GM19193 (cell line): ENCODE data around the gene XBP1.

Experiments
- POLR2A ChIP-seq: IDR thresholded peaks from 4 replicates; pipeline ENCODE4 v1.6.1; 2011; ENCODE audit not compliant: insufficient read depth, insufficient read length; ENCODE audit errors: extremely low read depth

XBP1 gene

DNA sequence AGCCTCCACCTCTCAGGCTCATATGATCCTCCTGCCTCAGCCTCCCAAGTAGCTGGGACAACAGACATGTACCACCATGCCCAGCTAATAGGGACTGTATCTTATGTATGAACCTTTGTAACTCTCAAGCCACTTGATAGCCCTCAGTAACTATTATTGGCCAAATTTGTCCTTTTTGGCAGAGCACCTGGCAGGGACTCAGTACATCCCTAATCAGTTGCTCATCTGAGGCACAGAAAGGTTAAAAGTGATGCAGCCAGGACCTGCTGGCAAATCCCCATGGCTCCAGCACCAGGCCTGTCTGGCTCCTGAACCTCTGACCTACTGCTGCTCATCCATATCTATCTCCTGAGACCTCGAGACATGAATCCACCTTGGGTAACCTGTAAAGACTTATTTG is 21.1 kb upstream of the XBP1 start:
- TF ChIP-seq POLR2A, result no peak

DNA sequence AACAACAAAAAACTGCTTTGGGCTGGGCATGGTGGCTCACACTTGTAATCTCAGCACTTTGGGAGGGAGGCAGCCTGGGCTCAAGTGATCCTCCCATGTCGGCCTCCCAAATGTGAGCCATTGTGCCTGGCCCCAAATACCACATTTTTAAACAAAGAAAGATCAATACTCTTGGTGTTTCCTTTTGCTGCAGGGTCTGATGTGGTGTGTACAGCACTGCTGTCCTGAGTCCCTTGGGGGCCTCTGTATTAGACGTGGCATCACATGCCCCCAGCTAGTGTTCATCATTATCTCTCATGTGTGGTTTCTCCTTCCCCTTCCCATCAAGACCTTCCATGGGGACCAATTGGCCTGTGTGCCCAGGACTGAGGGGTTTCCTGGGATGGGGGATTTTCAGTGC is 20.5 kb upstream of the XBP1 start:
- TF ChIP-seq POLR2A, result no peak

- no peak for TF ChIP-seq POLR2A
Observed at GRCh38 chr22:28819253-28820096, 19.1 kb upstream of the XBP1 start.

DNA sequence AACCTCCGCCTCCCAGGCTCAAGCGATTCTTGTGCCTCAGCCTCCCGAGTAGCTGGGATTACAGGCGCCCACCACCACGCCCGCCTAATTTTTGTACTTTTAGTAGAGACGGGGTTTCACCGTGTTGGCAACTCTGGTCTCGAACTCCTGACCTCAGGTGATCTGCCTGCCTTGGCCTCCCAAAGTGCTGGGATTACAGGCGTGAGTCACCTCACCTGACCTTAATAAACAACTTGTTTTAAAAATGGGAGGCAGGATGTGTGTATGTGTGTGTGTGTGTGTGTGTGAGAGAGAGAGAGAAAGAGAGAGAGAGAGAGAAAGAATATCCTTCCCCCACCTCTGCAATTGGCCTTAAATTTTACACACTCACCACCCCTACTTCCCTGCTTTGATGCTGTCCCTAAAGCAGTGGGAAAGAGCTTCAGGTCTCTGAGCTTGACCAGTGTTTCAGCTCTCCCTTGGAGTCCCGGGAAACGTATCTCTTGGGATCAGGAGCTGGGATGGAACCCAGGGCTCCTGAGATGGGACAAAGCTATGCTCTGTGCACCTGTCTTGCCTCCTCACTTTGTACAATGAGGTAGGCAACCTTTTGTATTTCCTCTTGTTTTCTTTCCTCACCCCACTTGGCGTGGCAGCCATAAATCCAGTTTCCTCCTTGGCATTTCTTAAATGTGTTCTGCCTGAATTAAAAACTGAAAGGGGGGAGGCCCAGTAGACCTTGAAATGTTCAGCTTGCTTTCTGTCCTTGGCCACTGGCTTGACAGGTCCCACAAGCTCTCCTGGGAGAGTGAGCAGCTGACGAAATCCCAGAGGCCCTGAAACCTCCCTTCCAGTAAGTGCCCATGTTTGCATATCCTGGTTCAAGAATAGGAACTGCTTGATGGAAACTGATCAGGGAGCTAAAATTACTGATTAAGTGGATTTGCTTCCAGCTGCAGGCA is 17.8 kb upstream of the XBP1 start:
- no peak for TF ChIP-seq POLR2A

GRCh38 chr22:28817064-28817463 is 16.7 kb upstream of the XBP1 start:
- no peak for TF ChIP-seq POLR2A

- no peak for TF ChIP-seq POLR2A
Observed at GRCh38 chr22:28815729-28816128, 15.4 kb upstream of the XBP1 start.

GRCh38 chr22:28815111-28815510 is 14.7 kb upstream of the XBP1 start:
- no peak for TF ChIP-seq POLR2A

- TF ChIP-seq POLR2A, result no peak
Observed at GRCh38 chr22:28813772-28814518, 13.6 kb upstream of the XBP1 start.

DNA sequence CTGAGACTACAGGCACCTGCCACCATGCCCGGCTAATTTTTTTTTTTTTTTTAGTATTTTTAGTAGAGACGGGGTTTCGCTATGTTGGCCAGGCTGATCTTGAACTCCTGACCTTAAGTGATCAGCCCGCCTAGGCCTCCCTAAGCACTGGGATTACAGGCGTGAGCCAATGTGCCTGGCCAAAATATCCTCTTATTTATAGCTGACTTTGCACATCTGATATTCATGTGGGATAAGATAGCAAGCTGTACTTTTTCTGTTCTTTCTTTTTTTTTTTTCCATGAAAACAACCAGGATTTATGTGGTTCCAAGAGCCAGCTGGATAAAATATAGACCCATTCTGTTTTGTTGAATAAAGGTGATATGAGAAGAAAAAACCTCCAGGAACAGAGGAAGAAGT is 12.1 kb upstream of the XBP1 start:
- no peak for TF ChIP-seq POLR2A

DNA sequence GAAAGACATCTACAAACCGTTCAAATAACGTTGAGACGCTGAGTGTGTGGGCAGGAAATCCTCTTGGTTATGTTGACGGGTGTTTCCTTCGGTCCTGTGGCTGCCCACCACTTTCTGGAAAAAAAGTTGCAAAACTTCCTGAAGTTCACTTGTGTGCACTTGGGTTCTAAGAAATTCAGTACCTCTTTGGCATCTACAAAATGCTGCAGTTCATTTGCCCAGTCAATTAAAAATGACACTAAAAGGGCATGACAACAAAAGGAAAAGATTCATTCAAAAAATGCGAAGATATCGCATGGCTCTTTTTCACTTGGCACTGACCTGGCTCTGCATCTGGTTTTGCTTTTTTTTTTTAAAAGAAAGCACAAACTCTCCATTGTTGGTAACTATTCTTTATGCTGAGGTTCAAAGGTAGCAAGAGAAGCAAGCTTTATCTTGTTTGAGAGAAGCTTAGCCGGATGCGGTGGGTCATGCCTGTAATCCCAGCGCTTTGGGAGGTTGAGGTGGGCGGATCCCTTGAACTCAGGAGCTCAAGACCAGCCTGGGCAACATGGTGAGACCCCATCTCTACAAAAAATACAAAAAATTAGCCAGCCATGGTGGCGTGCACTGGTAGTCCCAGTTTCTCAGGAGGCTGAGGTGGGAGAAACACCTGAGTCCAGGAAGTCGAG is 10.6 kb upstream of the XBP1 start:
- TF ChIP-seq POLR2A, result no peak

- TF ChIP-seq POLR2A, result no peak
Observed at GRCh38 chr22:28808716-28809355, 8.5 kb upstream of the XBP1 start.

DNA sequence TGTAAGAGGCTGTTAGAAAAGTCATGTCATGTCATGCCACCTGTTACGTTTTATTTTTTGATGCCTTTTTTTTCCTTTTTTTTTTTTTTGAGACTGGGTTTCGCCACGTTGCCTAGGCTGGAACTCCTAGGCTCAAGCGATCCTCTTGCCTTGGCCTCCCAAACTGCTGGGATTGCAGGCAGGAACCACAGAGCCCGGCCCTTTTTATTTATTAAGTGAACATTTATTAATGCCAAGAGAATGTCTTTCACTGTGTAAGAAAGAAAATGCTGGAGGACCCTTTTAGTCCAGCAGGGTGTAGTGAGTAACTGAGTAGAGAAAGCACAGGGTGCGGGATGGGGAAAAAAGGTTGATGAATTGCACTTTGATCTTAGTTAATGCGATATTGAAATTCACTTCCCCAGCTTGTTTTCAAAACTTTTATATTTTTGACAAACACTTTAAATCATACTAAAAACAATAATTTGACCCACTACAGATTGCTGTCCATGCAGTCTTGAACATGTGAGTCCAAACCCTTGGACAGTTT is 2.3 kb upstream of the XBP1 start:
- no peak for TF ChIP-seq POLR2A

GRCh38 chr22:28801845-28802594 is 1.7 kb upstream of the XBP1 start:
- TF ChIP-seq POLR2A, result no peak
